KMS-11 (cell line): ENCODE measurements around the gene ELF4.

ENCODE experiments used
- H2AFZ ChIP-seq: fragments of 200-600 bp; sonication (generic); 2 replicates; pipeline ENCODE4 v1.6.1; 2016; ENCODE audit warnings: antibody characterized with exemption, mixed run types, low read depth
- H3K27ac ChIP-seq: fragments of 200-600 bp; sonication (generic); 2 replicates; pipeline ENCODE4 v1.6.1; 2016; ENCODE audit warnings: mild to moderate bottlenecking, mixed run types
- H3K27me3 ChIP-seq: fragments of 200-600 bp; sonication (generic); 2 replicates; pipeline ENCODE4 v1.6.1; 2017; ENCODE audit warnings: mild to moderate bottlenecking, low read depth, mixed run types, moderate library complexity; ENCODE audit not compliant: insufficient read depth
- H3K36me3 ChIP-seq: fragments of 200-600 bp; sonication (generic); 2 replicates; pipeline ENCODE4 v1.6.1; 2017; ENCODE audit warnings: mild to moderate bottlenecking, mixed run types; ENCODE audit not compliant: insufficient read depth
- H3K4me1 ChIP-seq: fragments of 200-600 bp; sonication (generic); 2 replicates; pipeline ENCODE4 v1.6.1; 2016; ENCODE audit warnings: mild to moderate bottlenecking, low read depth, mixed run types; ENCODE audit not compliant: poor library complexity, severe bottlenecking
- H3K4me2 ChIP-seq: fragments of 200-600 bp; sonication (generic); 2 replicates; pipeline ENCODE4 v1.7.0; 2016; ENCODE audit warnings: mild to moderate bottlenecking, mixed run types
- H3K4me3 ChIP-seq: fragments of 200-600 bp; sonication (generic); IDR thresholded peaks from 2 replicates; pipeline ENCODE4 v1.6.1; 2017; ENCODE audit warnings: low read depth, low read length, mixed read lengths; ENCODE audit not compliant: insufficient read depth
- H3K79me2 ChIP-seq: fragments of 200-600 bp; sonication (generic); 2 replicates; pipeline ENCODE4 v1.6.1; 2016; ENCODE audit warnings: low read depth, mixed run types; ENCODE audit not compliant: insufficient read depth
- H3K9ac ChIP-seq: fragments of 200-600 bp; sonication (generic); 2 replicates; pipeline ENCODE4 v1.6.1; 2016; ENCODE audit warnings: mild to moderate bottlenecking, mixed run types
- H4K20me1 ChIP-seq: fragments of 200-600 bp; sonication (generic); 2 replicates; pipeline ENCODE4 v1.6.1; 2016; ENCODE audit warnings: mild to moderate bottlenecking, mixed run types; ENCODE audit not compliant: insufficient read depth
- TF ChIP-seq, protein P1 (sequence below): fragments of 200-600 bp; sonication (generic); conservative IDR thresholded peaks from 2 replicates; pipeline ENCODE4 v1.6.1; 2017; ENCODE audit warnings: low read depth, mild to moderate bottlenecking, antibody characterized with exemption, low read length, moderate library complexity, mixed read lengths

ELF4 gene

DNA sequence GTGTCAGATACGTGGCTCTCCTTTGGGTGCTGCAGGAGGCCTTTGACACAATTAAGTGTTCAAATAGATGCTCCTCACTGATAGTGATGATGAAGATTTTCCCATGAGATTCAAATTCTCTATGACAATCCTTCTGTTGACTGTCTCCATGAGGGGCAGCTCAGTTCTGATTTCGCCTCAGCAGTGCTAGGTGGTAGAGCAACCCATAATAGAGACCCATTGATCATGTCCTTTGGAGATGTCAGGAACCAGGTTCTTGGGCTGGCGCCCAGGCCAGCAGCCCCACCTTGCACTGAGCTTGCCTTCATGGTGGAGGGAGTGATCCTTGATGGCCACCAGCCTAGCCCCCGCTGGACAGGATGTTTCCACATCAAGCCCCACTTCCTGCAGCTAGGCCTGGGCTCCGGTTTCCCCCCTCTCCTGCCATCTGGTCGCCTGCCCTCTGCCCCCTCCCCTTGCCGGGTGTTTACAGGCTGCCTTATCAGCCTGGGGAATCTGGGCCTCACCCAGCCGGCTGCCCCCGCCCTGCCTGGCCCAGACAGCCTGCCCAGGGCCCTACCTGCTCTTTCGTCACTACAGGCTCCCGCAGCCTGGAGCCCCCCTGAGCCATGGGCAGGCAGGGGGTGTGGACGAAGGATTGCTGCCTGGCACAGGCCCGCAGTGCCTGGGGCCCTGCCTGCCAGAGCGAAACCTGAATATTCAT, 12.6 kb downstream of the ELF4 start:
- Histone ChIP-seq H2AFZ (no peak overlapping the region), H3K27ac (no peak overlapping the region), H3K27me3 (no peaks in the 10 kb centered on the region), H3K36me3 (no peaks in the 10 kb centered on the region), H3K79me2 (no peaks in the 10 kb centered on the region), H4K20me1 (no peaks in the 10 kb centered on the region), H3K4me1 (peaks cover 3% of the 10 kb centered on the region), H3K9ac (no peak overlapping the region), H3K4me3 (no peak overlapping the region), H3K4me2 (no peak overlapping the region)
- TF ChIP-seq, protein P1, sequence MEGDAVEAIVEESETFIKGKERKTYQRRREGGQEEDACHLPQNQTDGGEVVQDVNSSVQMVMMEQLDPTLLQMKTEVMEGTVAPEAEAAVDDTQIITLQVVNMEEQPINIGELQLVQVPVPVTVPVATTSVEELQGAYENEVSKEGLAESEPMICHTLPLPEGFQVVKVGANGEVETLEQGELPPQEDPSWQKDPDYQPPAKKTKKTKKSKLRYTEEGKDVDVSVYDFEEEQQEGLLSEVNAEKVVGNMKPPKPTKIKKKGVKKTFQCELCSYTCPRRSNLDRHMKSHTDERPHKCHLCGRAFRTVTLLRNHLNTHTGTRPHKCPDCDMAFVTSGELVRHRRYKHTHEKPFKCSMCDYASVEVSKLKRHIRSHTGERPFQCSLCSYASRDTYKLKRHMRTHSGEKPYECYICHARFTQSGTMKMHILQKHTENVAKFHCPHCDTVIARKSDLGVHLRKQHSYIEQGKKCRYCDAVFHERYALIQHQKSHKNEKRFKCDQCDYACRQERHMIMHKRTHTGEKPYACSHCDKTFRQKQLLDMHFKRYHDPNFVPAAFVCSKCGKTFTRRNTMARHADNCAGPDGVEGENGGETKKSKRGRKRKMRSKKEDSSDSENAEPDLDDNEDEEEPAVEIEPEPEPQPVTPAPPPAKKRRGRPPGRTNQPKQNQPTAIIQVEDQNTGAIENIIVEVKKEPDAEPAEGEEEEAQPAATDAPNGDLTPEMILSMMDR: no peak

DNA sequence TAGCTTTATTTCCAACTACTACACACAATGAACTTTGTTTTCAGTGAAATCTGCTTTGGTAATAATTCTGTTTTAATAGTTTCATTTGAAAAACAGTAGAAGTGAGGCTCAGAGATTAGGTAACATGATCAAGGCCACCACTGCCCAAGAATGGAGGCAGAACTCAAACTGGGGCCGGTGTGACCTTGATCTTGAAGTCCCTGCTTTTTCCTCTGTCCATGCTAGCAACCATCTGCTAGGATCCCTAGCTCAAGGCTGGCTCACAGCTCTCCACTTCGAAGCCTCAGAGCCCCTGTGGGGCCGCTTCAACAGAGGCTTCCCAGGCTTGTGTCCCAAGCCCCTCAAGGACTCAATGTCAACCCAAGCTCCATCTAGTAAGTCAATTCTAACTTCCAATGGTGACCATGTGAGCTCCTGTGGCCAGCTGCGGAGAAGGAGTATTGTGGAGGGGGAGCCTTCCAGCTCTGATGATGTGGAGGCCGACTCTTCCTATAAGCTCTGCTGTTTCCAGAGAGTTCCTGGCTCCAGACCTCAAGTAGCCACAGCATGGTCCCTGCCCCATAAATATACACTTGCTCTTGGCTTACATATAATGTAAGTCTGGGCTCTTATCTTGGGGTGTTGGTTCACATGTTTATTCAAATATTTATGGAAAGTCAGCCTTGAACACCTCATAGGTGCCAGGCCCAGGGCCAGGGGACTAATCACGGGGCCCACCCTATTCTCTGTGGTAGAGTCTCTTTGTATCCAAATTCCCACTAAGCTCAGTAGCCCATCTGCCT, 14.9 kb downstream of the ELF4 start:
- H3K4me3 ChIP-seq: no peak overlapping the region
- H3K36me3 ChIP-seq: no peaks in the 10 kb centered on the region
- no peaks in the 10 kb centered on the region for H3K79me2 ChIP-seq
- no peak overlapping the region for H3K27ac ChIP-seq
- H2AFZ ChIP-seq: no peak overlapping the region
- peaks cover 17% of the 10 kb centered on the region for H3K4me1 ChIP-seq
- no peak overlapping the region for H3K9ac ChIP-seq
- TF ChIP-seq, protein P1: no peak
- H4K20me1 ChIP-seq: no peaks in the 10 kb centered on the region
- no peak overlapping the region for H3K4me2 ChIP-seq
- H3K27me3 ChIP-seq: no peaks in the 10 kb centered on the region

DNA sequence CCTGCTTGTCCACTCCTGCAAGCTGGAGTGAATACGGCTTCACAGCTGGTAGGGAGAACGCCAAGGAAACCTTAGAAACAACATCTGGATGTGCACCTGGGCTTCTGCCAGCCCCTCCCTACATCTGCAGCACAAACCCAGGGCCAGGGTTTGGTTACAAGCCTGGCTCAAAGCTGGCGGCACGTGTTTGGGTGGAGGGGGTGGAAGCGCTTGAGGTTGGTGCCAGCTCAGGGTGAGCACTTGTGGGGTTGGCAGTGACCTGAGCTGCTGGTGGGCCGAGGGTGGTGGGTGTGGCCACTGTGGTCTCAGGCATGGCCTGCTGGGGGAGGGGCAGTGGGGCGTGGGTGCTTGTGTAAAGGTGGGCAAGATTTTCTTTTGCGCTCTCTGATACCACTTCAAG, 15.6 kb downstream of the ELF4 start:
- Histone ChIP-seq H3K4me2 (no peak overlapping the region), H3K4me1 (peaks cover 19% of the 10 kb centered on the region), H3K27me3 (no peaks in the 10 kb centered on the region), H3K9ac (no peak overlapping the region), H2AFZ (no peak overlapping the region), H4K20me1 (no peaks in the 10 kb centered on the region), H3K79me2 (no peaks in the 10 kb centered on the region), H3K27ac (no peak overlapping the region), H3K4me3 (no peak overlapping the region), H3K36me3 (no peaks in the 10 kb centered on the region)
- TF ChIP-seq, protein P1: no peak

DNA sequence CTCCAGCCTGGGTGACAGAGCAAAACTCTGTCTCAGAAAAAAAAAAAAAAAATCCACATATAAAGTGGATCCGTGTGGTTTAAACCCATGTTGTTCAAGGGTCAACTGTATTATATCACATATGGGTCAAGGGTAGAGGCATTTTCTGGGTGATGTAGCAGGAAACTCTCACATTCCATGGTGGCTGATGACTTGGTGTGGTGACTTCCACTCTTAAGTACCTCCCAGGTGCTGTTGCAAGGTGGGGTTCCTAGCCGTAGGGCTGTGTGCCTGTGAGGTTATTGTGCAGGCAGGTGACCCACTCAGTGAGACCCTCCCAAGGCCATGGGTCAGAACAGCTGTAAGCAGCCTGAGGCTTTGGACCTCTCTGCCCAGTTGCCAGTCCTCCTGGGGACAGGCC, 17.0 kb downstream of the ELF4 start:
- no peaks in the 10 kb centered on the region for H4K20me1 ChIP-seq
- no peak overlapping the region for H2AFZ ChIP-seq
- no peaks in the 10 kb centered on the region for H3K79me2 ChIP-seq
- H3K9ac ChIP-seq: no peak overlapping the region
- TF ChIP-seq, protein P1: no peak
- peaks cover 22% of the 10 kb centered on the region for H3K4me1 ChIP-seq
- no peak overlapping the region for H3K27ac ChIP-seq
- no peak overlapping the region for H3K4me3 ChIP-seq
- no peaks in the 10 kb centered on the region for H3K36me3 ChIP-seq
- H3K27me3 ChIP-seq: no peaks in the 10 kb centered on the region
- no peak overlapping the region for H3K4me2 ChIP-seq
